Keratinocyte (primary cell): ENCODE measurements around the gene MGMT. TPM values are rescaled to one million over a fixed set of nuclear protein-coding genes. Genes with fewer than 3 reads are reported as not detected.

Experiments used
- DNase-seq: peaks from one replicate; pipeline ENCODE4 v3.0.0-alpha.2; 2011; ENCODE audit warnings: low read depth, missing footprints, low spot score
- FAIRE-seq: peaks from 2 replicates; lab custom pipeline; 2011; peaks lifted over from hg19 to GRCh38; lab: Jason Lieb, UNC
- H2AFZ ChIP-seq: 2 replicates; pipeline ENCODE4 v1.6.0; 2012; ENCODE audit warnings: low read length, control low read depth, inconsistent platforms; ENCODE audit not compliant: control insufficient read depth
- H3K27ac ChIP-seq: 2 replicates; pipeline ENCODE4 v1.5.1; 2011; ENCODE audit warnings: low read length; ENCODE audit not compliant: control insufficient read depth, insufficient read depth
- H3K27me3 ChIP-seq: 3 replicates; pipeline ENCODE4 v1.6.0; 2011; ENCODE audit warnings: low read length; ENCODE audit not compliant: control insufficient read depth, insufficient read depth; ENCODE audit errors: extremely low read depth
- H3K36me3 ChIP-seq, 2 experiments: 2 replicates in 1 of 2; 3 replicates in 1 of 2; pipeline ENCODE4 v1.5.1; 2011; ENCODE audit warnings: low read length in 2 of 2, mild to moderate bottlenecking in 1 of 2; ENCODE audit not compliant: control insufficient read depth in 2 of 2, insufficient read depth in 2 of 2; ENCODE audit errors: extremely low read depth in 1 of 2
- H3K4me1 ChIP-seq: 3 replicates; pipeline ENCODE4 v1.5.1; 2011; ENCODE audit warnings: low read length; ENCODE audit not compliant: control insufficient read depth, insufficient read depth; ENCODE audit errors: extremely low read depth
- H3K4me2 ChIP-seq: 3 replicates; pipeline ENCODE4 v1.6.0; 2011; ENCODE audit warnings: low read depth, low read length; ENCODE audit not compliant: control insufficient read depth, insufficient read depth; ENCODE audit errors: extremely low read depth
- H3K4me3 ChIP-seq, 3 experiments: fragments of 200-600 bp in 1 of 3; sonication (generic) in 1 of 3; 2 replicates in 2 of 3; 3 replicates in 1 of 3; pipeline ENCODE4 v1.5.1; 2011 to 2016; ENCODE audit warnings: low read length in 3 of 3, mild to moderate bottlenecking in 3 of 3, control low read depth in 2 of 3, inconsistent platforms in 1 of 3, low read depth in 1 of 3, mixed read lengths in 1 of 3, mixed run types in 1 of 3, moderate library complexity in 1 of 3; ENCODE audit not compliant: control insufficient read depth in 2 of 3, insufficient read depth in 2 of 3; ENCODE audit errors: extremely low read depth in 1 of 3
- H3K79me2 ChIP-seq: 2 replicates; pipeline ENCODE4 v1.6.0; 2012; ENCODE audit warnings: low read length; ENCODE audit not compliant: control insufficient read depth, insufficient read depth
- H3K9ac ChIP-seq: 3 replicates; pipeline ENCODE4 v1.6.0; 2011; ENCODE audit warnings: low read length; ENCODE audit not compliant: control insufficient read depth, insufficient read depth; ENCODE audit errors: extremely low read depth
- H3K9me1 ChIP-seq: 3 replicates; pipeline ENCODE4 v1.6.0; 2011; ENCODE audit warnings: low read length; ENCODE audit not compliant: control insufficient read depth, insufficient read depth; ENCODE audit errors: extremely low read depth
- H3K9me3 ChIP-seq: 2 replicates; pipeline ENCODE4 v1.5.1; 2012; ENCODE audit warnings: low read depth, low read length; ENCODE audit not compliant: control insufficient read depth
- H4K20me1 ChIP-seq: 3 replicates; pipeline ENCODE4 v1.6.0; 2011; ENCODE audit warnings: low read length; ENCODE audit not compliant: control insufficient read depth, insufficient read depth; ENCODE audit errors: extremely low read depth
- EZH2 ChIP-seq: IDR thresholded peaks from one replicate; pipeline ENCODE4 v1.6.1; 2012; ENCODE audit warnings: inconsistent platforms, mild to moderate bottlenecking, low read length, moderate library complexity
- dilution Hi-C: fragments of 300-500 bp; cut with MboI; formaldehyde crosslinking; loops from one replicate; pipeline ENCODE4 v1.7.0; 2020; ENCODE audit warnings: low sequenced_read_pairs; ENCODE audit not compliant: extremely low pct_ligation_motif_present
- polyA plus RNA-seq, 5 experiments: library from polyadenylated mRNA; depleted of rRNA in 3 of 5; stranded (reverse) in 3 of 5; stranded (forward) in 1 of 5; unstranded in 1 of 5; fragments of >200 nt; gene quantifications; 1 replicate in 1 of 5; 2 replicates in 3 of 5; 3 replicates in 1 of 5; pipeline versions ENCODE4 v1.2.1 to v1.2.3, GENCODE V29; 2011 to 2012; ENCODE audit warnings: missing spikeins in 2 of 5, low read depth in 1 of 5, low replicate concordance in 1 of 5
- TF ChIP-seq, protein P1 (sequence below), 3 experiments: IDR thresholded peaks in 1 of 3; conservative IDR thresholded peaks in 1 of 3; optimal IDR thresholded peaks in 1 of 3; 2 replicates in 2 of 3; 3 replicates in 1 of 3; pipeline versions ENCODE3 to v1.5.1; 2011; ENCODE audit warnings: low read length in 3 of 3, mild to moderate bottlenecking in 3 of 3, moderate library complexity in 2 of 3, control low read depth in 1 of 3, inconsistent platforms in 1 of 3; ENCODE audit not compliant: insufficient read depth in 2 of 3; ENCODE audit errors: extremely low read depth in 1 of 3

The MGMT gene
- polyA plus RNA-seq, 1 donor (not counting 4 experiments of a cell fraction or from before 2014, with no cell fraction given), result 15.2 TPM

GRCh38 chr10:129653861-129654260, 186.8 kb downstream of the MGMT start:
- H3K9ac ChIP-seq, result no peak overlapping the region
- dilution Hi-C loops, result no loop called here
- no peaks in the 10 kb centered on the region for H3K27me3 ChIP-seq
- DNase-seq (no peak), FAIRE-seq (no peak)
- H3K79me2 ChIP-seq, result no peaks in the 10 kb centered on the region
- no peak overlapping the region for H3K27ac ChIP-seq
- no peak overlapping the region for H2AFZ ChIP-seq
- no peaks in the 10 kb centered on the region for H3K9me1 ChIP-seq
- H4K20me1 ChIP-seq, result no peaks in the 10 kb centered on the region
- no peaks in the 10 kb centered on the region for H3K36me3 ChIP-seq
- no peak overlapping the region for H3K4me2 ChIP-seq
- H3K4me3 ChIP-seq, result no peak overlapping the region
- TF ChIP-seq, protein P1, sequence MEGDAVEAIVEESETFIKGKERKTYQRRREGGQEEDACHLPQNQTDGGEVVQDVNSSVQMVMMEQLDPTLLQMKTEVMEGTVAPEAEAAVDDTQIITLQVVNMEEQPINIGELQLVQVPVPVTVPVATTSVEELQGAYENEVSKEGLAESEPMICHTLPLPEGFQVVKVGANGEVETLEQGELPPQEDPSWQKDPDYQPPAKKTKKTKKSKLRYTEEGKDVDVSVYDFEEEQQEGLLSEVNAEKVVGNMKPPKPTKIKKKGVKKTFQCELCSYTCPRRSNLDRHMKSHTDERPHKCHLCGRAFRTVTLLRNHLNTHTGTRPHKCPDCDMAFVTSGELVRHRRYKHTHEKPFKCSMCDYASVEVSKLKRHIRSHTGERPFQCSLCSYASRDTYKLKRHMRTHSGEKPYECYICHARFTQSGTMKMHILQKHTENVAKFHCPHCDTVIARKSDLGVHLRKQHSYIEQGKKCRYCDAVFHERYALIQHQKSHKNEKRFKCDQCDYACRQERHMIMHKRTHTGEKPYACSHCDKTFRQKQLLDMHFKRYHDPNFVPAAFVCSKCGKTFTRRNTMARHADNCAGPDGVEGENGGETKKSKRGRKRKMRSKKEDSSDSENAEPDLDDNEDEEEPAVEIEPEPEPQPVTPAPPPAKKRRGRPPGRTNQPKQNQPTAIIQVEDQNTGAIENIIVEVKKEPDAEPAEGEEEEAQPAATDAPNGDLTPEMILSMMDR (optimal IDR thresholded peaks at IDR 0.05 in 1 of 3, IDR thresholded peaks at IDR 0.05 in 1 of 3, conservative IDR thresholded peaks at IDR 0.05 in 1 of 3; ENCODE audit: extremely low read depth in 1 of 3, insufficient read depth in 2 of 3, low read length in 3 of 3), result no peak
- TF ChIP-seq EZH2, result no peak
- no peaks in the 10 kb centered on the region for H3K4me1 ChIP-seq
- no peaks in the 10 kb centered on the region for H3K9me3 ChIP-seq

GRCh38 chr10:129654461-129654860, 187.4 kb downstream of the MGMT start:
- dilution Hi-C loops, result no loop called here
- Histone ChIP-seq H3K4me1 (no peaks in the 10 kb centered on the region), H3K36me3 (no peaks in the 10 kb centered on the region), H3K9me3 (no peaks in the 10 kb centered on the region), H3K4me2 (no peak overlapping the region), H4K20me1 (no peaks in the 10 kb centered on the region), H3K27ac (no peak overlapping the region), H3K79me2 (no peaks in the 10 kb centered on the region), H3K27me3 (no peaks in the 10 kb centered on the region), H3K9ac (no peak overlapping the region), H2AFZ (no peak overlapping the region), H3K9me1 (no peaks in the 10 kb centered on the region), H3K4me3 (no peak overlapping the region)
- FAIRE-seq, result no peak
- DNase-seq, result no peak
- TF ChIP-seq, protein P1 (optimal IDR thresholded peaks at IDR 0.05 in 1 of 3, IDR thresholded peaks at IDR 0.05 in 1 of 3, conservative IDR thresholded peaks at IDR 0.05 in 1 of 3; ENCODE audit: extremely low read depth in 1 of 3, insufficient read depth in 2 of 3, low read length in 3 of 3), result no peak
- TF ChIP-seq EZH2, result no peak
